Measurements from ENCODE around the gene ABCB7.
"Not testable (repeated sequence)": the region's sequence is repeated elsewhere in the genome, so short reads cannot be mapped to it uniquely, and the experiment has no call there.

The ABCB7 gene

GRCh38 chrX:75096331-75096730 lies 59.8 kb downstream of the ABCB7 start:
- no peak for DNase-seq (ENCODE audit: low read depth)

- no peak for DNase-seq (ENCODE audit: low read depth)
Observed at GRCh38 chrX:75086731-75087195, 69.3 kb downstream of the ABCB7 start.

GRCh38 chrX:75084757-75085156 lies 71.3 kb downstream of the ABCB7 start:
- no peak for DNase-seq (ENCODE audit: low read depth)

DNA sequence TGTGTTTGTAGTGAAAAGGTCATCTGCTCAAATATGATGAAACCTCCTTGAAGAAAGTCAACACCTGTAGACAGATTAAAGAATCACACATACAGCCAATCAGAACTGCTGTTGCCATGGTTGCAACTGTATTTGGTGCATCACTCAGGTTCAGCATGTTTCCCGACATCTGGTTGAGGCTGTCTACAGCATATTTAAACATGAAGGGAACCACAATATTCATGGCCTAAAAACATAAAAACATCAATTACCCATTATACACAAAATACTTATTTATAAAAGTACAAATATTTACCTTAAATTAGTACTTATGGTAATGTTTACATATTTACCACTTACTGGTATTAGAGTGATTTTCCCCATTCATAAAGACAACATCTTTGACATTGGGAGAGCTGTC lies 79.7 kb downstream of the ABCB7 start:
- no peak for DNase-seq (ENCODE audit: low read depth)

DNA sequence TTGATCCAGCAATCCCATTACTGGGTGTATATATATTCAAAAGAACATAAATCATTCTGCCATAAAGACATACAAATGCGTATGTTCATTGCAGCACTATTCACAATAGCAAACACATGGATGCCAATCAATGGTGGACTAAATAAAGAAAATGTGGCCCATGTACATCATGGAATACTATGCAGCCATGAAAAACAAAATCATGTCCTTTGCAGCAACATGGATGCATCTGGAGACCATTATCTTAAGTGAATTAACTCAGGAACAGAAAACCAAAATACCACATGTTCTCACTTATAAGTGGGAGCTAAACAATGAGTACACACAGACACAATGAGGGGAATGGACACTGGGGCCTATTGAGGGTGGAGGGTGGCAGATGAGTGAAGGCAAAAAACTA lies 81.6 kb downstream of the ABCB7 start:
- no peak for DNase-seq (ENCODE audit: low read depth)

DNA sequence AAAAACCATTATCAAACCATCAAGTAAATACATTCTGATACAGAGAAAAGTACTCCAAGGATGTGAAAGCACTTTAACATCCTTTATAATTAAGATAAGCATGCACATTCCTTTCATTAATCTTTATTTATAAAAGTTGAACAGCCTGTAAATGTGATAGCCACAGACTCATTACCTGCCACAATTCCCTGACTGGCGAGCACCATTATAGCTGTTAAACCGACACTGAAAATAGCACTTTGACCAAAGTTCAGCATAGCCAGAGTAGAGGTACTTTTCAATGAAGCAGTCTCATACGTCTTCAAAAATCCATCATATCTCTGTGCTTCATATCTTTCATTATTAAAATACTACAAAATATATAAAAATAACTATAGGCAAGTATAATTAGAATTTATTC lies 84.7 kb downstream of the ABCB7 start:
- DNase-seq (ENCODE audit: low read depth), result no peak

DNA sequence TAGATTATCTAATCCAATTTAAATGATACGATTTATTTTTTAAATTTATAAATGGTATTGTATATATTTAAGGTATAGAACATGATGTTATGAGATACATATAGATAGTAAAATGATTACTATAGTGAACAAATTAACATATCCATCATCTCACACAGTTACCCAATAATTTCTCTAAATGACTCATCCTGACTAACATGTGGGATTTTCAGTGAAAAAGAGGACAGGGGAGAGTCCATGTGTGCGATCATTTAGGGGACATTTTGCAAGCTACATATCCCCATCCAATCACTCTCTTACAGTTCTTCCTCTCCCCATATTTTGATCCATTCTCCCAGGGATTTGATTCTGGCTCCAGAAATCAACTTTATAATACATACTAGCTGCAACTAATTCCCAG lies 88.2 kb downstream of the ABCB7 start:
- no peak for DNase-seq (ENCODE audit: low read depth)

DNA sequence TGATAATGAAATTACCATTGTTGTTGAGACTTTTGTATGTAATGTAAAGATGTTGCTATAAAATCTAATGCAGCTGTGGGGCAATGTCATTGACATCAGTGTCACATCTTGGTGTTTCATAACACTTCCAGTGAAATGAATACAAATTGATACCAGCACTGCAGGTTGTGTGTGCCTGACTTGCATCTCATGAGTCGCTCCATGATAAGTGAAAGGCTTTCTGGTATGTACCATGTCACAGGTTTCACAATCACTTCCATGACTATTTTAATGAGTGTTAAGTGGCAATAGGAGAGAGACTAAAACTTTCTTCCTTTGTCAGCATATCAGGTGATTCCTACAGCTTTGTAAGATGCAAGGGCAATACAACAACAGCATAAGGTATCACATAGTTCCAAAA lies 94.4 kb downstream of the ABCB7 start:
- DNase-seq (ENCODE audit: low read depth), result no peak

DNA sequence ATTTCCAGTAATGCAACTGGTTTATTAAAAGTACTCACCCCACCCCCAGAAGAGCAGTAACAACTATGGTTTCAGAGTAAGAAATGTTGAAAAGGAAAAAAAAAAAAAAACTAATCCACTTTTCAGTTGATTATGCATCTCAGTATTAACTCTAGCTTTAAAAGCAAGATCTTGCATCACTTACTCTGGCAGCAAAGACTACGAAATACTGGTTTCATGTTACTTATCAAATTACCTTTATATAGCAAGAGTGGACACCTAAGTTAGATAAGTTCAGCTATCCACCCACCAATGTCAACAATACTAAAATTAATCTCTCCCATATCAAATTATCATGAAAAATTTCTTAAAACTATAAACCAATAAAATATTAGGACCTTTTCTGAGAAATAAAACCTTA lies 105.0 kb downstream of the ABCB7 start:
- DNase-seq (ENCODE audit: low read depth), result no peak

DNA sequence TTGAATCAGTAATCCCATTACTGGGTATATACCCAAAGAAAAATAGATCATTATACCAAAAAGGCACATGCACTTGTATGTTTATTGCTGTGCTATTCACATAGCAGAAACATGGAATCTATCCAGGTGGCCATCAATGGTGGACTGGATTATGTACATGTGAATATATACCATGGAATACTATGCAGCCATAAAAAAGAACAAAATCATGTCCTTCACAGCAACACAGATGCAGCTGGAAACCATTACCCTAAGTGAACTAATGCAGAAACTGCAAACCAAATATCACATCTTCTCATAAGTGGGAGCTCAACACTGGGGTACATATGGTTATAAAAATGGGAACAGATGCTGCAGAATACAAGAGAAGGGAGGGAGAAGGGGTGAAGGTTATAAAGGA lies 110.7 kb downstream of the ABCB7 start:
- DNase-seq (ENCODE audit: low read depth), result no peak

DNA sequence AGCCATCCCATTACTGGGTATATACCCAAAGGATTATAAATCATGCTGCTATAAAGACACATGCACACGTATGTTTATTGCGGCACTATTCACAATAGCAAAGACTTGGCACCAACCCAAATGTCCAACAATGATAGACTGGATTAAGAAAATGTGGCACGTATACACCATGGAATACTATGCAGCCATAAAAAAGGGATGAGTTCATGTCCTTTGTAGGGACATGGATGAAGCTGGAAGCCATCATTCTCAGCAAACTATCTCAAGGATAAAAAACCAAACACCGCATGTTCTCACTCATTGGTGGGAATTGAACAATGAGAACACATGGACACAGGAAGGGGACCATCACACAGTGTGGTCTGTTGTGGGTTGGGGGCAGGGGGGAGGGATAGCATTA lies 111.9 kb downstream of the ABCB7 start:
- DNase-seq (ENCODE audit: low read depth), result not testable (repeated sequence)

DNA sequence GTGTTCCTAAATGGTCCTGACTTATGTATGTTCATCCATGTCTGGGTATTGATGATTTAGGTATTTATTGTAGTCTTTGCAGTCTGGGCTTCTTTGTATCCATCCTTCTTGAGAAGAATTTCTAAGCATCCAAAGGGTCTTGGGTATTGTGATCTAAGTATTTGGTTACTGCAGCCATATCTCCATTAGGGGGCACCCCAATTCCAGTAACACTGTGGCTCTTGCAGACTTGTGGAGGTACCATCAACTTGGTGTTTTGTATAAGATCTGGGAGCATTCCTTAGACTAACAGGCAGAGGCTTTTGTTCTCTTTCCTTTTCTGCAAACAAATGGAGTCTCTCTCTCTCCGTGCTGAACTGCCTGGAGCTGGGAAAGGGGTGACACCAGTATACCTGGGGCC lies 117.2 kb downstream of the ABCB7 start:
- no peak for DNase-seq (ENCODE audit: low read depth)
